DMS53 (cell line): Measurements from ENCODE around the gene ZNF609.
"Not testable (repeated sequence)": the region's sequence is repeated elsewhere in the genome, so short reads cannot be mapped to it uniquely, and the experiment has no call there.

Source experiments
- DNase-seq: peaks from one replicate; lab custom pipeline; 2025; lab: John Stamatoyannopoulos, UW

ZNF609 gene

GRCh38 chr15:64622410-64623260, 162.3 kb downstream of the ZNF609 start:
- no peak for DNase-seq

DNA sequence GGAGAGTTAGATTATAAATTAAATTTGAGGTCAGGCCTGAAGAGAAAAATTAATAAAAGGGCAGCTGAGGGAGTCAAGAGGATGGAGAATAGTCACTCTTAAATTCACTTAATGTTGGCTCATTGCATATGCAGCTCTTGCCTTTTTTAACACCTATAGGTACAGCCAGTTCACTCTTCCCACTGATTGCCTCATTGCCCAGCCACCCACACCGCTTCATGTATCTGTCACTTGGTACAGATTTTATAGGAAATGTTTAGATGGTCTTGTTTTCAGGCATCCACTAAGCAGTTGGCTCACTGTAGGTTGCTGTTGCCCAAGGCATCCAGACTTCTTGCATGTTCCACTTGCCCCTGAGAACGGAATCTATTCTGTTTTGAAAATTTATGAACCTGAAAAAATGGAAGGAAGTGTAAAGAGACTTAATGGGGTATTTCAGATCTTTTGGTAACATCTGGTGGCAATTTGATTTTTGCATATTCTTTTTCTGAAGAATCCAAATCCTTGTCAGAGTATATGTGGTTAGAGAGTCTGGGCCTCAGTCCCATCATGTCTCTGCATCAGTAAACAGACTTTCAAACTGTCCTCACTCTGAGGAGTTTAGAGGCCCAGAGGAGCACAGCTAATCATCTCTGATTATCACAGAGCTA, 163.1 kb downstream of the ZNF609 start:
- DNase-seq = no peak

DNA sequence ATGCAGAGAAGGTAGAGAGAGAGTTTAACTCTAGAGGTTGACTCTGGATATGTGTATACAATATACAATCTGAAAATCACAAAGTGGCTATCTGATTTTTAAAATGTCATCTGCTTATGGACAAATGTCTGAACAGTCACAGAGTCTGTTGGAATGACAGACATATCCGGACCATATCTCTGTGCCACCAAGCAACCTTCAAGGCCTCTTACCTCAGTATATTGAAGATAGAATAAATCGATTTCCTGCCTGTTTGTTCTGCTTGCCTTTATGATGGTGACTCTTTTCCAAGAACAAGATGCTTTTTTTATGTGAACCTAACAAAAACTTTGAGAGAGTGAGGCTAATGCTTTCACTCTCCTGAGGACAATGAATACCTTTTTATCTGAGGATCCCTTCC, 163.9 kb downstream of the ZNF609 start:
- no peak for DNase-seq

DNA sequence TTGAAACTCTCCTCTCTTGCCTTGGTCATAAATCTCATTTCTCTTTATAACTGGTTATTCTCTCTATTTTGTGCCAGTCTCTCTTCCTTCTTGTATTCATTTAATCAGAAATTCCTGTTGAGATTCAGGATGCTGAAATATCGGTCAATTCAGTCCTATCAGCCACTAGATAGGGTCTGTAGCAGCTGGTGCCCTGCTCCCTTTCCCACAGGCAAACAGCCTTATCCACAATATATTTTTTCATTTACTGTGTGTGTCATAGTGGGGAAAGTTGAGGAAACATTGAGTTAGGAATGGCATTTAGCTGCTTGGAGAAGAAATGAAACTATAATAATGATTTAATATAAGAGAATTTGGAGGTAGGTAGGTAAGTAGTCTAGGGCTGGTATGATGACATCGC, 168.7 kb downstream of the ZNF609 start:
- no peak for DNase-seq

DNA sequence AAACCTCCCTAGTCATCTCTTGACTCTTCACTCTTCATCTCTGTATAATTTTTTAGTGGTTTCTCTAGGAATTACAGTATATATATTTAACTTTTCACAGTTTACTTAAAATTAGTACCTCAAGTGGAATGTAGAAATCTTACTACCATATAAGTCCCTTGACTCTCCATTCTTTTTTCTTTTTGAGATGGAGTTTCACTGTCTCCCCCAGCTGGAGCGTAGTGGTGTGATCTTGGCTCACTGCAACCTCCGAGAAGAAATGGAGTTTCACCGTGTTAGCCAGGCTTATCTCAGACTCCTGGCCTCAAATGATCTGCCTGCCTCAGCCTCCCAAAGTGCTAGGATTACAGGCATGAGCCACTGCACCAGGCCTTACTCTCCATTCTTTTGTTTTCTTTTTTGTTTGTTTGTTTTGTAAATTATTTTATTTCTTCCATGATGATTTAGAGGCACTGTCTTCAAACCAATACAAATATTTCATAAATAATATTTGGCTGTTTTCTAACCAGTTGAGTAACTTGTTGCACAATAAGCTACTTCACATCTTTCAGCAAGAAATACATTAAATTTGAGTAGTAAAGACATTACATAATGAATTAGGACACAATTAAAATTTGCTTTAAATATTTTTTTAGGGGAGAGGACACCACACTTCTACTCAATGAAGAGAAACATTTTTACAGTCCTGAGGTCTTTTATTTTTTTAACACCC, 170.2 kb downstream of the ZNF609 start:
- no peak for DNase-seq

DNA sequence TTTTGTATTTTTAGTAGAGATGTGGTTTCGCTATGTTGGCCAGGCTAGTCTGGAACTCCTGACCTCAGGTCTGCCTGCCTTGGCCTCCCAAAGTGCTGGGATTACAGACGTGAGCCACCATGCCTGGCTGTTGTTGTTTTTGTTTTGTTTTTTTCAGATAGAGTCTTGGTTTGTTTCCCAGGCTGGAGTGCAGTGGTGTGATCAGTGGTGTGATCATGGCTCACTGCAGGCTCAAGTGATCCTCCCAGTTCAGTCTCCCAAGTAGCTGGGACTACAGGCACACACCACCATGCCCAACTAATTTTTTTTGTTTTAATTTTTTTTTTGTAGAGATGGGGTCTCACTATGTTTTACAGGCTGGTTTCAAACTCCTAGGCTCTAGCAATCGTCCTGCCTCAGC, 172.3 kb downstream of the ZNF609 start:
- DNase-seq = not testable (repeated sequence)

- DNase-seq = no peak
Measured at GRCh38 chr15:64633332-64633731, 173.0 kb downstream of the ZNF609 start.

GRCh38 chr15:64634027-64634426, 173.6 kb downstream of the ZNF609 start:
- DNase-seq = no peak

DNA sequence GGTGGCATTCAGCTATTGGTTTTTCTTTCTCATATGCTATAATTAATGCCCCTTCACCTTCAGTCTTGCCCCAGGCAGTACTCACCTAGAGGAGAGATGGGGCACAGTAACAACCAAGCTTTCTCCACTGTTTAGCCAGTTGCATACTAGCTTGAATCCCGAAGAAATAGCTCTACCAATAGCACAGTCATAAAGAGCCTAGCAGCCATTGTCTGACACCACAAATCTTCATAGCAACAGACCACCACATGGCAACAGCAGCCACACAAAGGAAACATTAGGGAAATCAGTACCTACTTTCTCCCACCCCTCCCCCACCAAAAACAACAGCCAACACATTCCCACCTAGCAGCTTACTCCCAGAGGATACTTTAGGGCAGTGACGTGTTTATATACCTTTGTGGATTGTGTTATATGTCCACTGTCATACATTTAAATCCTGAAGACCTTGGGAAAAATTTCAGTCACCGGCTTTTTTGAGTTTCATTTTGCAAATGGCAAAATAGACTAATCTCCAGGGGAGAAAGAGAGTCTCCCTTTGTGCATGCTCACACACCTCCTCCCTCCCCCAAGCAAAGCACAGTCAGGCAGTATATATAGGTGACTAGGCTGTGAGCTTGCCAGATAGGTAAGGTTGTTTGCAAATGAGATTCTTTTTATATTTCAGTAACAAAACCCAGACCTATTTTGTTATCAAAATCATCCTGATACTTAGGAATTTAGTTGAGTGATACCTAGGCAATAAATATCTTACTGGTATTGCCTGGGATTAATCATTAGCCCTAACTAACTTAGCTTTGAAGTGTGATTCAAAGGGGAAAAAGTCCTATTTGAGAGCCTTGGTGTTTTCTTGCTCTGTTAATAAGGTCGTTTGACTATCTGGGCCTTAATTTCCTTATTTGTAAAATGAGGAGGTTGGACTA, 174.5 kb downstream of the ZNF609 start:
- peak; percentile 13 for DNase-seq

DNA sequence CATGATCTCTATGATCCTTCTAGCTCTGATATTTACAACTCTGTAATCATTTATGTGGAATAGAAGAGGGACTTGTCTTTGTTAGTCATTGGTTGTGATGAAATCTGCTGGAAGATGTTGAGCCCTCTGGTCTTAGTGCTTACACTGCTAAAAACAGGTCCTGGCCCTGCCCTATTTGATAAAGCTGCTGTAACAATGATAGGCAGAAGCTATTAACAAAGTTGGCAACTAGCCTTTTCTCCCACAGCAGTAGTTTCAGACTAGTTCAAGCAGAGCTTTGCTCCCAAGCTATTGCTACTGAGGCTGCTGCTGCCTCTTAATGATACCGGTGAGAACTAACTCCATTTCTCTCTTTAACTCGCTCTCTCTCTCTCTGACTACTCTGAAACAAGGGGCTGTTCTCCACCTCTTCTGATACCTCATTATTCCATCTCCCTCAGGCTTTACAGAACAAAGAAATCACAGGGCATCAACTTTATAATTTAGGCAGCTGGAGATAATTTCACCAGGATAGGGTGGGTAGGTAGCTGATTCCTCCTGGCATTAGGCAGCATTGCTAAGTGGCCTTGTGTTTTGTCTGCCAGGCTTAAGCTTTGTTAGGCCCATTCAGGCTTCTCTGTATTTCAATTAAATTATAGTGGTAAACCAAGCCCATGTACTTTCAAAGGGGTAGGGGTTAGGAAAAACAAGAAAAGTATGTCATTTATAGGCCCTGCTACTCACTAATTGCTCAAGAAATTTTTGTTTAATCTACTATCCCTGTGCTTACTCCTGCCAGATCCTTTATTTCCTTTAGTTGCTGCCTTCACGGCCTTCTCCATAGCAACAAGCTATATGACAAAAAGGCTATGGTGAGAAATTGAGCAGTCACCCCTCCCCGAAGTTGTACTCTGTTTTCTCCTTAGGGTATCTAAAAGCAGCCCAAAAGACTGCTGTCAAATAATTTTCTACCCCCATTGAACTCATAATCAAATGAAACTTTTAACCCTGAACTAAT, 175.4 kb downstream of the ZNF609 start:
- no peak for DNase-seq

GRCh38 chr15:64636556-64636955, 176.2 kb downstream of the ZNF609 start:
- DNase-seq = no peak

GRCh38 chr15:64637412-64637811, 177.0 kb downstream of the ZNF609 start:
- no peak for DNase-seq

DNA sequence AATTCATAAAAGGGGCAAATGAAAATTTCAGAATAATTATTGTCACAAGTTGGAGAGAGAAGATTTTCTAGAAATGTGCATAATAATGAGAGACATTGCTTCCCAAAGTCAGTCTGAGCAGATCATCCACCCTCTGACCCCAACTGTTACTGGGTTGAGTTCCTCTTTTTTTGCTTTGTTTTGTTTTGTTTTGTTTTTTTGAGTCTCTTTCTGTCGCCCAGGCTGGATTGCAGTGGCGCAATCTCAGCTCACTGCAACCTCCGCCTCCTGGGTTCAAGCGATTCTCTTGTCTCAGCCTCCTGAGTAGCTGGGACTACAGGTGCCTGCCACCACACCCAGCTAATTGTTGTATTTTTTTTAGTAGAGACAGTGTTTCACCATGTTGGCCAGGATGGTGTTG, 179.4 kb downstream of the ZNF609 start:
- DNase-seq = not testable (repeated sequence)

DNA sequence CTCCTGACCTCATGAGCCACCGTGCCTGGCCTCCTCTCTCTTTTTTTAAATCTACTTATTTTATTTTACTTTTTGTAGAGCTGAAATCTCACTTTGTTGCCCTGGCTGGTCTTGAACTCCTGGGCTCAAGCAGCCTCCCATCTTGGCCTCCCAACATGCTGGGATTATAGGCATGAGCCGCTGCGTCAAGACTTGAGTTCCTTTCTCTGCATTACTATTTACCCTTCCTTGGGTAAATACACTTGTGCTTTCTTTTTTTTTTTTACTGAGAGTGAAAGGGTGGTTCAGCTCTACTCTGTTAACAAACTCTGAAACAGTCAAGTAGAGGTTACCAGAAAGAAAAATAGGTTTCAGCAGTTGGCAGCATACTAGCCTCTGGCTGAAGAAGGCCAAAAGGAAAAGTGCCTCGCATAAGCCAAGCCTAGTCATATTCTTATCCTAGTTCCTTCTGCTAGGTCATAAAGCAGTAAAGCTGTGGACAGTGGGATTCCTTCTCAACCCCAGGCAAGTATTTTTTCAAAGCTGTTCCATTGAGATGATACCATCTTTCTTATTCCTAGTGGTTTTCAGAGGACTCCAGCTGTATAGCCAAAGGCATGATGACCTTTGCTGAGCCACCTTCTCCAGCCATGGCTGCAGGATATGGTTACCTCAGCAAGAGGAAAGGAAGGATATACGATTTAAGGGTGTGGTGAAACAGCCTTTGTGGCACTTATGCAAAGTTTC, 179.9 kb downstream of the ZNF609 start:
- DNase-seq = peak; percentile 53

GRCh38 chr15:64642875-64643274, 182.5 kb downstream of the ZNF609 start:
- DNase-seq = peak; percentile 51

- DNase-seq = no peak
Measured at GRCh38 chr15:64643685-64644084, 183.3 kb downstream of the ZNF609 start.

DNA sequence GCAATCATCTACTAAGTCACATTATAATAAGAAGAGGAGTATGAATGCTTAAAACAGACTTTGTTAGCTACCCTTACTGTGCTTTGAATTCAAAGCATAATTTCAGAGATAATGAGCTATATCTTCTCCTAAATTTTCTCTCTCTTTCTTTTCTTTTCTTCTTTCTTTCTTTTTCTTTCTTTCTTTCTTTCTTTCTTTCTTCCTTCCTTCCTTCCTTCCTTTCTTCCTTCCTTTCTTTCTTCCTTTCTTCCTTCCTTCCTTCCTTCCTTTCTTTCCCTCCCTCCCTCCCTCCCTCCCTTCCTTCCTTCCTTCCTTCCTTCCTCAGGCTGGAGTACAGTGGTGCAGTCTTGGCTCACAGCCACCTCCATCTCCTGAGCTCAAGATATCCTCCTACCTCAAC, 184.4 kb downstream of the ZNF609 start:
- DNase-seq = not testable (repeated sequence)

DNA sequence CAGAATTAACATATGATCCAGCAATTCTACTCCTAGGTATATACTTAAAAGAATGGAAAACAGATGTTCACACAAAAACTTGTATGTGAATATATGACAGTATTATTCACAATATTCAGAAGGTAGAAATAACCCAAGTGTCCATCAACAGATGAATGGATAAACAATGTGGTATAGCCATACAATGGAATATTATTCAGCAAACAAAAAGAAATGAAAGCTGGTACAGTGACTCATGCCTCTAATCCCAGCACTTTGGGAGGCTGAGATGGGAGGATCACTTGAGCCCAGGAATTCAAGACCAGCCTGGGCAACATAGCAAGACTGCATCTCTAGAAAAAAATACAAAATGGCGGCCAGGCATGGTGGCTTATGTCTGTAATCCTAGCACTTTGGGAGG, 185.6 kb downstream of the ZNF609 start:
- no peak for DNase-seq

DNA sequence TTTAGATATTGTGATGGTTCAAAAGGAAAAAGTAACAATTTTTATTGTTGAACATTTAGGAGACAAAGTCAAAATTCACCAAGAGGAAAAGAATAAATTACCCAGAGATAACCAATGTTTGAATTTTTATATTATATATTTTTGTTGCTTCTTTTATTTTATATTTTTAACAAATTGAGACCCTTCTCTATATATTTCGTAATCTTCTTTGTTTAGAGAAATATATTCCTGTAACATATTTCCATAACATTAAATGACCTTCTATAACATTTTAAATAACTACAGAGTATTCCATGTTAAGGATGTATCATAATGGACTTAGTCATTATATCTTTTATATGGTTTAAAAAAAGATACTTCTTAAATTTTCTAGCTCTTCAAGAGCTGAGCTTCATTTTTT, 187.0 kb downstream of the ZNF609 start:
- no peak for DNase-seq

GRCh38 chr15:64650552-64650951, 190.2 kb downstream of the ZNF609 start:
- no peak for DNase-seq
